GM23338 (cell line): Measurements from ENCODE around the gene RAB43. TPM values are rescaled to one million over a fixed set of nuclear protein-coding genes. Genes with fewer than 3 reads are reported as not detected.
A peak's percentile ranks its signal among the peaks of the same experiment; 100 is the strongest.

ENCODE experiments used
- ATAC-seq: fragments of 200-7000 bp; cut with Tn5 transposase; 3 replicates; pipeline ENCODE4 v1.9.1; 2020
- DNase-seq: peaks from one replicate; pipeline ENCODE4 v3.0.0-alpha.2; 2015; ENCODE audit warnings: low spot score
- H2AFZ ChIP-seq: fragments of 200-600 bp; sonication (generic); 2 replicates; pipeline ENCODE4 v1.8.0; 2016; ENCODE audit warnings: antibody characterized with exemption, mild to moderate bottlenecking, moderate library complexity
- H3F3A ChIP-seq: fragments of 200-600 bp; sonication (generic); replicated peaks from 2 replicates; pipeline ENCODE4 v1.8.0; 2017; ENCODE audit warnings: antibody characterized with exemption, mixed run types, low read depth
- H3K27ac ChIP-seq: fragments of 200-600 bp; sonication (generic); 2 replicates; pipeline ENCODE4 v1.6.1; 2016; ENCODE audit warnings: low read depth
- H3K27me3 ChIP-seq: fragments of 200-600 bp; sonication (generic); 2 replicates; pipeline ENCODE4 v1.8.0; 2016; ENCODE audit warnings: mild to moderate bottlenecking, mixed run types, moderate library complexity; ENCODE audit not compliant: insufficient read depth
- H3K36me3 ChIP-seq: fragments of 200-600 bp; sonication (generic); 2 replicates; pipeline ENCODE4 v1.8.0; 2016; ENCODE audit warnings: mild to moderate bottlenecking; ENCODE audit not compliant: insufficient read depth
- H3K4me1 ChIP-seq: fragments of 200-600 bp; sonication (generic); 2 replicates; pipeline ENCODE4 v1.8.0; 2016; ENCODE audit warnings: mild to moderate bottlenecking, moderate library complexity; ENCODE audit not compliant: insufficient read depth
- H3K4me2 ChIP-seq: fragments of 200-600 bp; sonication (generic); 2 replicates; pipeline ENCODE4 v1.7.1; 2017; ENCODE audit warnings: mixed run types
- H3K4me3 ChIP-seq: fragments of 200-600 bp; sonication (generic); 2 replicates; pipeline ENCODE4 v1.6.1; 2016; ENCODE audit warnings: mixed run types
- H3K79me2 ChIP-seq: fragments of 200-600 bp; sonication (generic); replicated peaks from 2 replicates; pipeline ENCODE4 v1.8.0; 2017; ENCODE audit warnings: mild to moderate bottlenecking; ENCODE audit not compliant: insufficient read depth
- H3K9me2 ChIP-seq: fragments of 200-600 bp; sonication (generic); 2 replicates; pipeline ENCODE4 v1.8.0; 2017; ENCODE audit not compliant: insufficient read depth
- H4K20me1 ChIP-seq: fragments of 200-600 bp; sonication (generic); replicated peaks from 2 replicates; pipeline ENCODE4 v1.8.0; 2017; ENCODE audit warnings: mild to moderate bottlenecking; ENCODE audit not compliant: insufficient read depth
- H3K27ac Mint-ChIP-seq: 2 replicates; pipeline ENCODE4 v1.8.0; 2020; ENCODE audit warnings: inconsistent platforms, mild to moderate bottlenecking, moderate library complexity, mixed read lengths
- H3K27me3 Mint-ChIP-seq: 3 replicates; pipeline ENCODE4 v1.8.0; 2022; ENCODE audit warnings: low read depth, mild to moderate bottlenecking, moderate library complexity, mixed read lengths, inconsistent platforms; ENCODE audit not compliant: insufficient read depth, poor library complexity
- H3K36me3 Mint-ChIP-seq: 3 replicates; pipeline ENCODE4 v1.8.0; 2021; ENCODE audit warnings: low read depth, mild to moderate bottlenecking, inconsistent platforms, moderate library complexity, mixed read lengths
- H3K4me1 Mint-ChIP-seq: 3 replicates; pipeline ENCODE4 v1.8.0; 2020; ENCODE audit warnings: mild to moderate bottlenecking, inconsistent platforms, mixed read lengths
- H3K4me3 Mint-ChIP-seq: 3 replicates; pipeline ENCODE4 v1.8.0; 2021; ENCODE audit warnings: moderate library complexity, mild to moderate bottlenecking, inconsistent platforms, mixed read lengths
- H3K9me3 Mint-ChIP-seq: 3 replicates; pipeline ENCODE4 v1.8.0; 2020; ENCODE audit warnings: moderate library complexity, mild to moderate bottlenecking, inconsistent platforms, mixed read lengths
- CREB1 ChIP-seq: fragments of 250-450 bp; sonication (Bioruptor Pico); IDR thresholded peaks from 2 replicates; pipeline ENCODE4 v1.5.0; 2020; ENCODE audit warnings: low read depth, mild to moderate bottlenecking, moderate library complexity
- CTCF ChIP-seq, 2 experiments: fragments of 200-600 bp in 1 of 2; sonication (generic) in 1 of 2; conservative IDR thresholded peaks; 2 replicates each; pipeline versions ENCODE4 v1.5.1 to v1.6.1; 2016 to 2017; ENCODE audit warnings: antibody characterized with exemption in 2 of 2, low read depth in 2 of 2, mild to moderate bottlenecking in 2 of 2, moderate library complexity in 1 of 2
- EZH2 ChIP-seq: fragments of 200-600 bp; sonication (generic); IDR thresholded peaks from one replicate; pipeline ENCODE4 v1.8.0; 2017; ENCODE audit warnings: antibody characterized with exemption, mild to moderate bottlenecking, low read depth; ENCODE audit not compliant: unreplicated experiment
- EZH2phosphoT487 ChIP-seq: fragments of 200-600 bp; sonication (generic); IDR thresholded peaks from one replicate; pipeline ENCODE4 v1.8.1; 2018; ENCODE audit warnings: antibody characterized with exemption; ENCODE audit not compliant: unreplicated experiment
- JUNB ChIP-seq: IDR thresholded peaks from one replicate; pipeline ENCODE4 v1.6.1; 2016; ENCODE audit warnings: antibody characterized with exemption; ENCODE audit not compliant: unreplicated experiment
- NANOG ChIP-seq: IDR thresholded peaks from 2 replicates; pipeline ENCODE4 v1.6.1; 2016; ENCODE audit warnings: antibody characterized with exemption, borderline replicate concordance
- POLR2AphosphoS5 ChIP-seq: IDR thresholded peaks from 2 replicates; pipeline ENCODE4 v1.6.1; 2016; ENCODE audit warnings: antibody characterized with exemption, low read depth
- REST ChIP-seq: IDR thresholded peaks from one replicate; pipeline ENCODE4 v1.6.1; 2018; ENCODE audit warnings: antibody characterized with exemption; ENCODE audit not compliant: unreplicated experiment
- STAT1 ChIP-seq: IDR thresholded peaks from one replicate; pipeline ENCODE4 v1.6.1; 2016; ENCODE audit warnings: antibody characterized with exemption; ENCODE audit not compliant: unreplicated experiment
- ZNF114 ChIP-seq: fragments of 250-450 bp; sonication (Bioruptor Pico); IDR thresholded peaks from 2 replicates; pipeline ENCODE4 v1.5.0; 2020; ENCODE audit warnings: mild to moderate bottlenecking, moderate library complexity
- ZNF331 ChIP-seq: fragments of 250-450 bp; sonication (Bioruptor Pico); IDR thresholded peaks from 2 replicates; pipeline ENCODE4 v1.5.0; 2020; ENCODE audit warnings: low read depth, mild to moderate bottlenecking, moderate library complexity
- ZNF462 ChIP-seq: fragments of 250-450 bp; sonication (Bioruptor Pico); IDR thresholded peaks from 2 replicates; pipeline ENCODE4 v1.5.0; 2020; ENCODE audit warnings: mild to moderate bottlenecking, moderate library complexity
- polyA plus RNA-seq: library from polyadenylated mRNA; unstranded; fragments of >200 nt; fragmentation: Nextera tagmentation; extraction: Ambion mirVana; gene quantifications from 2 replicates; pipeline ENCODE4 v1.2.1, GENCODE V29; 2016
- total RNA-seq: library from RNA; depleted of rRNA; stranded (reverse); fragments of >200 nt; shearing (Covaris generic); gene quantifications from 2 replicates; pipeline ENCODE4 v1.2.3, GENCODE V29; 2014

RAB43 gene
- total and polyA plus RNA-seq, 2 experiments from 2014 or later = 5.7 to 37.0 TPM

- H3F3A ChIP-seq = no peaks in the 10 kb centered on the region
- H3K27me3 Mint-ChIP-seq = peaks cover 6% of the 10 kb centered on the region
- H3K36me3 Mint-ChIP-seq = no peaks in the 10 kb centered on the region
- no peaks in the 10 kb centered on the region for H3K9me3 Mint-ChIP-seq
- ATAC-seq = no peak
- H3K4me3 ChIP-seq = no peak overlapping the region
- no peak for DNase-seq
- H3K4me1 Mint-ChIP-seq = no peaks in the 10 kb centered on the region
- no peak overlapping the region for H3K27ac ChIP-seq
- no peak overlapping the region for H3K4me2 ChIP-seq
- no peaks in the 10 kb centered on the region for H3K27me3 ChIP-seq
- no peak overlapping the region for H2AFZ ChIP-seq
- H4K20me1 ChIP-seq = no peaks in the 10 kb centered on the region
- no peaks in the 10 kb centered on the region for H3K9me2 ChIP-seq
- H3K4me1 ChIP-seq = no peaks in the 10 kb centered on the region
- H3K27ac Mint-ChIP-seq = peak overlapping the region; percentile 69
- no peaks in the 10 kb centered on the region for H3K79me2 ChIP-seq
- TF ChIP-seq JUNB (no peak), ZNF462 (no peak), POLR2AphosphoS5 (no peak), CTCF (conservative IDR thresholded peaks at IDR 0.05; ENCODE audit: low read depth in 2 of 2) (no peak), STAT1 (no peak), EZH2 (no peak), NANOG (no peak), ZNF331 (no peak), CREB1 (CRISPR knock-in tag) (no peak), EZH2phosphoT487 (no peak), ZNF114 (no peak), REST (no peak)
- H3K36me3 ChIP-seq = no peaks in the 10 kb centered on the region
- H3K4me3 Mint-ChIP-seq = no peak overlapping the region
Measured at GRCh38 chr3:129085165-129085715, 36.4 kb downstream of the RAB43 start.
